Ammon's horn (tissue), 1 donor: Measurements from ENCODE around the gene DCDC2B.

Experiments used
- DNase-seq: peaks from one replicate; pipeline ENCODE4 v3.0.0-alpha.2; 2016; ENCODE audit warnings: low spot score

Gene DCDC2B

DNA sequence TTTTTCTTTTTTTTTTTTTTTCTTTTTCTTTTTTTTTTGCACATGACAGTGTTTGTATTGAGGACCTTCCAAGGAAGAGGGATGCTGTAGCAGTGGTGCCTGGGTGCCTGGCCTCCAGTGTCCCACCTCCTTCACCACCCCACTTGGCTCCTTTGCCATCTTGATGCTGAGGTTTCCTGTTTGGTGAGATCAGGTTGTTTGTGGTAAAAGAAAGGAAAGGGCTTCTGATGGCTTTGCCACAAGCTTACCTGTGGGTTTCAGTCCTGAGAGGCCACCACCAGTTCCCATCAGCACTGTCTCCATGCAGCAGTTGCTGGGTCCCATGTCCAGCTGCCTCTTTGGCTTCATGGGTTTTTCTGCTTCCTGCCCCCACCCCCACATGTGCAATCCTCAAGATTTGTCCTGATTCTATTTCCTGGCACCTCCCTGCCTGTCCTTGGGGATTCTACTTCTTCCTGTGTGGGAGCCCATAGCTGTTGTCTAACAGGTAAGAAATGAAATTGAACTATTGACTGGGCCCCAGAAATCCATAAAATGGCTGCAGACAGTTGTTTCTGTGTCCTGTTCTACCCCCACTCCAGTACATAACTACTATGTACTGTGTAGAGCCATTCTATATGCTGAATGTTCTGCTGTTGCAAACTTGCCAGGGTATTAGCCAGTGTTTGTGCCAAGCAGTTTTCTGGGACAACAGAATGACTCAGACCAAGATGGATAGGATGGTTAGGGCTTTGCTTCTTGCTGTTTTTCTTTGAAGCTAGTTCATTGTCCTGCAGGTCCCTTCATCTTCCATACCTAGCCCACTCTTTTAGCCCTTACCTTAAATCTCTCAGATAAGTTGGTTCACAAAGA is 12.7 kb upstream of the DCDC2B start:
- DNase-seq = no peak

DNA sequence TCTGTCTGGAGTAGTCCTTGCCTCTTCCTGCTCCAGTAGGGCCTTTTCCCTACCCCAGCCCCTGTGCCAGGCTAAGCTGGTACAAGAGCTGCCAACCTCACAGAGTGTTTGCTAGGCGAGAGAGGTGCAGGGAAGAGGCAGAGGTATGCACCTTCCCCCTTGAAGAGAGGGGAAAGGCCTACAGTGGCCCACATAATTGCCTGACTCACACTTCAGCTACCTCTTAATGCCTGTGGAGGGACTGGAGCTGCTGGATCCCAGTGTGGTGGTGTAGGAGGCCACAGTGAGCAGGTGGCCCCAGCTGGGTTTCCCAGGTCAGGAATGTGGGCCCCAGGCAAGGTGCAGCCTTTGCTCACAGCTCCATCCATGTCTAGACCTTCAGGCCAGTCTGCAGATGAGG is 11.8 kb upstream of the DCDC2B start:
- no peak for DNase-seq

DNA sequence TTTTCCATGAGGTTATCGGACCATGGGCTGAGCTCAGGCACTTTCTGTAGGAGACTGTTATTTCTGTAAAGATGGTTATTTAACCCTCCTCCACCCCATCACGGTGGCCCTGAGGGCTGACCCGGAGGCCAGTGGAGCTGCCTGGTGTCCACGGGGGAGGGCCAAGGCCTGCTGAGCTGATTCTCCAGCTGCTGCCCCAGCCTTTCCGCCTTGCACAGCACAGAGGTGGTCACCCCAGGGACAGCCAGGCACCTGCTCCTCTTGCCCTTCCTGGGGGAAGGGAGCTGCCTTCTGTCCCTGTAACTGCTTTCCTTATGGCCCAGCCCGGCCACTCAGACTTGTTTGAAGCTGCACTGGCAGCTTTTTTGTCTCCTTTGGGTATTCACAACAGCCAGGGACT is 11.1 kb upstream of the DCDC2B start:
- no peak for DNase-seq

DNA sequence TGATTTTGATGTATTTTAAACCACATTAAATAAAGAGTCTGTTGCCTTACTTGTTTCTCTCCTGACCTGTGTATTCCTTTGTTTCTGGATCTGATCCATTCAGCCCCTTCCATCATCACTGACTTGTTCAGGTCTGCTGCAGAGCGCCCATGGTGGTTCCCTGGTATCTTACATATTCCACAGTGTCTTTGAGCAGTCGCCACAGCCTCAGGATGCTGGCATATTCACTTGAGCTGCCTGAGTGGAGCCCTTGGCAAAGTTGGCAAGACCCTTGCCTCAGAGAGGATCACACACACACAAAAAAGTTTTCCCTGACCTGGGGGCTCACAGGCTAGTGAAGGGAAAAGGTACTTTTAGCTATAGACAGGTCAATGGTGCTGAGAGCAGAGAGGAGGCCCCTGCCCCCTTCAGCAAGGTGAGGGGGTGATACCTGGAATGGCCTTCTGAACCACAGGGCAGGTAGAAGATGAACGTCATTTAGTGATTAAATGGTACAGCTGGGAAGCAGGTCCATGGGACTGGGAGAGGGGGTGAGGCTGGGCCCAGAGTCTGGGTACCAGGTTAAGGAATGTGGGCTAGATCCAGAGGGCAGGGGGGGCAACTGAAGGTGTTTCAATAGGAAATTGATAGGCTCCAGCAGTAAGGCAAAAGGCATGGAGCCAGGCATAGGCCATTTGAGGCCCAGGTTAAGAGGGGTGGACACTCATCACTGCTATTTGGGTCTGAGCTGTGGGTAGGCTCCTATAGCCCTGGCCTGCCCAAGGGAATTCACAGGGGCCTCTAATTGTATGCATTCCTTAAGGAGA is 10.4 kb upstream of the DCDC2B start:
- no peak for DNase-seq

DNA sequence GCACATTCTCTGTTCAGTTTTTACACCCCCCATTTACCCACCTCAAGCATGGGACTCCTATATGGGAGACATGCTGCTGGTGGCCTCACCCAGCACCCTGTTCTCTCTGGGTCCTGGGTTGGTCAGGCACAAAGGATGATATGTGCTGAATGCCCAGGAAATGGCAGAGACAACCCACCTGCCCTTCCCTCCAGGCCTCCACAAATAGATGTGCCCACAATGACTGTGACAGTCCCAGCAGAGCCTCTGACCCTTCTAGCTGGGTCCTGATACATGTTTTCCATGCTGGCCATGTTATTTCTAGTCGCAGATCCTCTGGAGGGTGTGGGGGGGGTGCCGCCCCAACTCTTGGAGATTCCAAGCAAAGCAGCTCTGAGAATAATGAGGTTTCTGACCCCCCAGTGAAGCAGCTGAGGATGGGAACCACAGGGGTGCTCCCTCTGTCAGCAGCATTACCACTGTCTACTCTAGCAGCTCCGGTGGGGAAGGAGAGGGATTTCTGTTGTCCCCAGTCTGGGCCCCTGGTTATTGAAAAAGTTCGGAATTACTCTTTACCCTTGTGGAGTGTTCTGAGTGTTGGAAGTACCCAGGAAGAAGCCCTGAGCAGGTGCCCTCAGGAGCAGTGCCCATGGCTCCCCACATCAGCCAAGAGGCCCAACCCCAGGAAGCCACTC is 9.7 kb upstream of the DCDC2B start:
- DNase-seq = no peak

DNA sequence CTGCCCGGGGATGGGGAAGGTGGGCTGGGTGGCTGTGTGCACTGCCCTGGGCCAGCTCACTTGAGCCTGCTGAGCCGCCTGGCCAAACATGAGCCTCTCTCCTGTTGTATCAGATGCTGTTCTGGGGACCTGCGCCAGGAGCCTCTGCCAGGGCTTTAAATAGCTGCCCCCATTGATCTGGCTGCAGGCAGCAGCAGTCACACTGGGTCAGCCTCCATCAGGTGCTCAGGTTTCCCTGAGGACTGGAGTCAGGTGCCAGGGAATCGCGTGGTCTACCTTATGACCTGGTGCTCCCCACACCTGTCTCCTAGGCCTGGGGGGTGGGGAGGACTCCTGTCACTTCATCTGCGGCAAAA is 9.2 kb upstream of the DCDC2B start:
- DNase-seq = peak; percentile 49

DNA sequence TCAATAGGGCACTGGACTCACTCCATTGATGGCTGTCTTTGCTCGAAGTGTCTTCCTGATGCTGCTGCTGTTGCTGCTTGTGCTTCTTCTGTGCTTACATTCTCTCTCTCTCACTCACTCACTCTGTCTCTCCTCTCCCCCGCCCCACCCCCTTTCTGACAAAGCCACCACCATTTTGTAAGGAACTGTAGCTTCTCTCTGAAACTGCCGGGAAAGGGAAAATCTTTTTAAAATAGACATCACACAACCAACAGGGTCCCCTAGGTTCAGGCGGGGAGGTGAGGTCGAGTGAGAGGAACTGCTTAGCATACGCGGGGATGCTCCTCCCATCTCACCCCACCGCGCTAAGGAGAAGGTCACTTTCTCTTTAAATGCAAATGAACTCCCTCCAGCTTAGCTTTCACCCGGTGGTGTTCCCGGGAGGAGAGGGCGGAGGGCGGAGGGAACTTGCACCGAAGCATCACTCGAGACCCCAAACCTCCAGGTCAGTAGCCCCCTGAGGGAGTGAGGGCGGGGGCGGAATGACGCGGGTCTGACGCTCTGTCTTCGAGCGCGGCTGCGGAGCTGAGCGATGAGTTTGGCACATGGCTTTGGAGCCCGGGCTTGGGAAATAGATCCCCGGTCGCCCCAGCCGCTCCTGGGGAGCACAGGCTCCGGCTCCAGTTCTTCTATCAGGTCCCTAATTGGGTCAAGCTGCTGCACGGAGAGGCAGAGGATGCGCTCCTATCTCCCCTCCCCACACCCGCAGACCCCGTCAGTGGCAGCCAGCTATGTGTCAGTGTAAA is 8.5 kb upstream of the DCDC2B start, which contains the start of gene CCDC28B:
Gene CCDC28B (plus strand): TSS at position 370 of the 785 bp plus-strand sequence. CDS start 1,341 bp downstream, outside the sequence.
- peak; percentile 76 for DNase-seq

DNA sequence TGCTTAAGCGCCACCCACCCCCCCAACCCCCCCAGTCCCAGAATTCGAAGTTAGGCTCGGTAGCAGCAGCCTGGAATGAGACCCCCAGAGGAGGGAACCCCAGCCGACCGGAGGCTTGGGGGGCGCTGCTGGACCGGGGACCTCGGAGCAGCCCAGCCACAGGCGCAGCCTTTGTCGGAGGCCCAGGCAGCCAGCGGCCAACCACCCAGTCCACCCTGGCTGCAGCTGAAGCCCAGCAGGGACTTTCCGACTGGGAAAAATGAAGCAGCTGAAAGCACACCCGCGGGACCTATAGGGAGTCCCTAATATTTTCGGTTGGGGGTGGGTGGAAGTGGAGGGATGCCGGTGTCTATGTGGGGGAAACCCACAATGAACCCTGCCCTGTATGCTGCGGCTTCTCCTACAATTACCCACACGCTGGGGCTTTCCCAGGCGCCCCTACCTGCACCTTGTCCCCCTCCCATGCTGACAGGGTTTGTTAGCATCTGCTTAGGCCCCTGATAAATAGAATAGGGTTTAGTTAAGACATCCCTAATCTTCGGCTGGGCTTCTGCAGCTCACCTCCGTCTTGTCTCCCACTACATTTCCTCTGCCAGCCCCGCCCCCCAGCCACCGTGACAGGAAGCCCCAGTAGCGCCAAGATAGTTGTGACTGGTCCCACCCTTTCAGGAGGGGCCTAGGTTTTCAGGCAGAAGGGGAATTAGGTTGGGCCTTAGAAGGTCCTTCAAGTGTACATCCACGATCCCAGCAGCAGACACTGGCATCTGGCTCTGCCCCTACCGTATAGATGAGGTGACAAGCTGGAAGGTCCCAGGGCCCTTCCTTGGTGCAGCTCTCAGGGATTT is 7.7 kb upstream of the DCDC2B start:
- DNase-seq = peak; percentile 54

DNA sequence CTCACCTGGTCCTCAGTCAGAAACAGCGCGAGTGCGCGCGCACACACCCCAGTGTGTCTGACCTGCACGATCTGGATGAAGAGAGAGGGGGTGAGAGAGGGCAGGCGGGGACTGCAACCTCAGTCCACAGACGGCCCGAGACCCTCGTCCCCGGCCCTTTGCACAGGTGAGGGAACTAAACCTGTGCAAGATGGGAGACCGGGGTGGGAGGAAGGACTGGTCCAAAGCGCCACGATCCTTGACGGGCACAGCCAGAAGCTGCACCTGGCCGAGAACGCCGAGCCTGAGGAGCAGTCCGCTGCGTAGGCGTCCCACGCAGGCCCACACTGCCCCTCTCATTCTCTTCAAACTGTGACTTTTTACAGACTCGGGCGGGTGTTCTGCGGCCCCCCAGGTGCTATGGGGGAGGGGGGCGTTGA is 3.9 kb upstream of the DCDC2B start:
- DNase-seq = no peak

DNA sequence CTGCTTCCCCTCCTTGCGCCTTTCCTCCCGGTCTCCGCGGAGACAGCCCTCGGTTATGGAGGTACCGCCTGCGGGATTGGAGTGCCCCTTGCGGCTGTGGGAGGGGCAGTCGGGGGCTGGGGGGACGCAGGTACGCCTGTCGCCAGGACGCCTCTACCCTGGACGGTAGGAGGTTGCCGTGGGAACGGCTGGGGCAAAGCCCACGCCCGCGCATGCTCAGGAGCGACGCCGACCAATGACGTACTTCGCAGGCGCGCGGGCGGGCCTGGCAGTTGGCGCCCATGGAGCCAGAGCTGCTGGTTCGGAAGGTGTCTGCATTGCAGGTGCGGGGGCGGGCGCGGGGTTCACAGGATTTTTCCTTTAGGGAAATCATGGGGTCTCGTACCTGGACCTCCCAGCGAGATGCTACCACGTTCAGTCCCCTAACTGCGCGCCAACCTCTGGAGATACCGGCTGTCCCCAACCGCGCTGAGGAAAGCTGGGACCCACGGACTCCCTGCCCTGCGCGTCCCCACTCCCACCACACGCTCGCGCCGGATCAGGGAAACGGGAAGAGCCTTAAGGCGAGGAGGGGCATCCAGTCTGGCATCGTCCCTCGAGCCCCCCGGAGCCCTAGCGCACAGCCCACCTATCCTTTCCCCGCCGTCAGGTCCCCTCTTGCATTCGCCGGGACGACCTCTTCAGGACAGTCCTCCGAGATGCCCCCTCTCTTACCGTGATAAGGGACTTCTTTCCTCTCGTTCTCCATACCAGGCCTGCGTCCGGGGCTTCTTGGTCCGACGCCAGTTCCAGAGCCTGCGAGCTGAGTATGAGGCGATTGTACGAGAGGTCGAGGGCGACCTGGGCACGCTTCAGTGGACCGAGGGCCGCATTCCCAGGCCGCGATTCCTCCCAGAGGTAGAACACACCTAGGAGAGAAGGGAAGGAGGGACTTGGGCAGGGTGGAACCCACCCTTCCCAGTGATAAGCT is 3.2 kb upstream of the DCDC2B start, which contains the start of gene IQCC:
Gene IQCC (plus strand): TSS at position 271 of the 970 bp plus-strand sequence. CDS start 11 bp downstream, at position 282.
- DNase-seq = peak; percentile 93

DNA sequence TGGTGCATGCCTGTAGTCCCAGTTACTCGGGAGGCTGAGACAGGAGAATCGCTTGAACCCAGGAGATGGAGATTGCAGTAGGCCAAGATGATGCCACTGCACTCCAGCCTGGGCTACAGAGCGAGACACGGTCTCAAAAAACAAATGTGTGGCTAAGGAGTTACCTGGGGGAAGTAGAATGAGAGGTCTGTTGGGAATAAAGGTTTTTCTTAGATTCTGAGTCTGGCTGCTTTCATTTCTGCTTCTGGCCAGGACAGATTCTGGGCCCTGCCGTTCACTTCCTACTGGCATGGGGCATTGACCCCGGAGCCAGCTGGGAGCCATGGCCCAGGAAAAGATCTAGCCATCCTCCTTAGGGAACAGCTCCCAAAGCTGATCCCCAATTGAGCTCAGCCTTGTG is 420 bp upstream of the DCDC2B start:
- no peak for DNase-seq

DNA sequence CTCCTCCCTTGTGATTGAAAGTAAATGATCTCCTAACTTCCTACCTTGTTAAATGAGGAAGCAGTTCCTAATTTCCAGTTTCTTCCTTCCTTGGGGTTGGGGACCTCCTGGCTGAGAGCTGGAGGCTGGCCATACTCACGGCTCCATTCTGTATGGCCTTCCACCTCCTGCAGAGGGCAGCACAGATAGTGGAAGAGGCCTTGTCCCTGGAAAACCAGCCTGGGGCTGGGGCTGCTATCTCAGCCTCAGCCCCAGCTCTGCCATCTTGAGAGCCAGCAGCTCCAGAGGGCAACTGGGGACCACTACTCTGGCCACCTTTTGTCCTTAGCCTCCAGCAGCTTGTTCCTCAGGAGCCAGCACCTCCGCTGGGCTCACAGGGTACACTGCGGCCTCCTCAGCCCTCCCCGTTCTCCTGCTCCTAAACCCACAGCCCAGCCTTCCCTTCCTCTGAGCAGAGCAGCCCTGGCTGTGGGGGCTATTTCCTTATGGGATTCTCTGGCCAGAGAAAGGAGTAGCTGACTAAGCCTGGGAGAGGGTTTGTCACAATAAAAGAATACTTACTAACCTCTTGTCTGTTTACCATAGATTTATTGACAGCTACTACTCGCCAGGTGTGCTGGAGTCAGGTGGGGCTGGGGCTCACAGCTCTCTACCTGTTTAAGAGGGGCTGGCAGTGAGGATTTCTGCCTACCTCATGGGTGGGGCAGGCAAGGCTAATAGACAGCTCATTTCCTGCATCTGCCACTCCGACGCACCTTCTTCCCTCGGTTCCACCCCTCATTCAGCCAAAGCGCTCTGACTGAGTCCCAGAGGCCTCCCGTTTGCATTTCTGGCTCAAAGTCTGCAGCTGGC is 7.0 kb downstream of the DCDC2B start:
- peak; percentile 73 for DNase-seq

DNA sequence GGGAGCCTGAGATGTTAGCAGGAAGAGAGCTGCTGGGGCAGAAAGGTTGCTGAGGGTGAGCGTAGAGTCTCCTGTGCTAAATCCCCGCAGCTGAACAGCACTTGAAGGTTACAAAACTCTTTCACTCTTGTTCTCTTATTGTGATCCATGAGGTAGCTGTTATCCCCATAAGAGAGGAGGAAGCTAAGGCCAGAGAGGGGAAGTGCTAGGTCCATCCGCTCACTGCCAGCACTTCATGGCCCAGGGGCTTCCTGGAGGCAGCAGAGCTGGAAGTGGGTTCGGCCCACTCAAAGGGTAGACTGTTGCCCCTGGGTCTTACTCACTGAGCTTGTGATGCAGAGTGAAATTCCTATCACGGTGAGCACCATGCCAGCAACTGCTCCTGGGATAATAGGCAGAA is 7.7 kb downstream of the DCDC2B start:
- DNase-seq = no peak

DNA sequence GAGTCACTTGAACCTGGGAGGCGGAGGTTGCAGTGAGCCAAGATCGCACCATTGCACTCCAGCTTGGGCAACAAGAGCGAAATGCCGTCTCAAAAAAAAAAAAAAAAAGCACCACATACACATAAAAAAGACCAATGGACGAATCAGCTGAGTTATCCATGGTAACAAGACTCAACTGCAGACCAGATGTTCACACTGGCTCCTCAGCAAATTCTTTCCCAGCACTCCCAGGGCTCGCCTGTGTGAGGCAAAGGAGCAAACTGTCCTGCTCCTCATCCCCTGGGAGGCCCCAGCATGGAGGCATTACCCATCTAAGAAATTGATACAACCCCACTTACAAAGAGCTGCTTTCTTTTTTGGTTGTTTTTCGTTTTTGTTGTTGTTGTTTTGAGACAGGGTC is 10.1 kb downstream of the DCDC2B start:
- no peak for DNase-seq

DNA sequence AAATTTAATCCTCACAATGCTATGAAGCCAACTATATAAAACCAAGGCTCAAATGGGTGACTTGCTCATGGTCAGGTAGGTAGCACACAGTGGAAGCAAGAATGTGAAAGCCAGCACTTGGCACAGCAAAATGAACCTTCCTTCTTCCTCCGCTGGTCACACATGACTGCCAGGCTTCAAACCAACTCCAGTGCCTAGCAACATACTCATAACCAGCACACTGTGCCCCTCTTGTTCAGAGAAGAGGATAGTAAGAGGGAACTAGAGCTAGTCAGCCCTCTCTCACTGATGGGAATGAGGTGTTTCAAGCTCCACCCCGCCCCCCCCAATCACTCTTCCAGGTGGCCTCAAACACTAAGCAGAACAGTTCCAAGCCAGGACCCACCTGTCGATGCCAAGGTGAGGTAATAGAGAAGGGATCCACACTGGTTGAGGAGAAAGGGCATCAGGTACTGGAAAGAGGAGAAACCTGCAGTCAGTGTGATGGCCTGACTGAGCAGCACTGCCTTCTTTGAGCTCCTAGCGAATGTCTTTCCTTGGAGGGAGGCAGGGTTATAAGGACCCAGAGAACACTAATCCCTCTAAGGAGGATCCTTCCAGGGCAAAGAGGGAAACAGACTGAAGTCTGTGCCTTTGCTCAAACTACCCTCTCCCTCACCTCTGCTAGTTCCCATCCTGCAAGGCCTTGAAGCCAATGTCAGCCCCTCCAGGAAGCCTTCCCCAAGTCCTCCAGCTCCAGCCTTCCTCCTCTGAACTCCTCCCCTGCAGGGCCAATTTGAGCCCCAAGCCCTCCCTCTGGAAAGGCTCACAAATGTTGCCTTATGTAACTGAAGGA is 12.1 kb downstream of the DCDC2B start:
- no peak for DNase-seq

DNA sequence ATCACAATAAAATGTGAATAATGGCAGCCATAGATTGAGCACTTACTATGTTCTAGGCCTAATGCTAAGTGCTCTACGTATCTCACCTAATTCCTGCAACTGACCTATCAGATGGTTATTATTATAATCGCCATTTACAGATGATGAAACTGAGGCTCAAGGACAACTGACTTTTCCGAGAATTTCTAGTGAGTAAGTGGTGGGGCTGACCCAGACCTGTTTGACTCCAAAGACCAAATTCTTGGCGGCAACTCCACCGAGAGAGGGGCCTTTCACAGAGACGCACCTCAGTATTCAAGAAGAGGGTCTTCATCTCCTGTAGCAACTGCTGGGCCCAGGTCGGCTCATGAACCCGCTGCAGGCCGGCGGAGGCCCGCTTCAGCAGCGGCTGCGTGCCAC is 12.7 kb downstream of the DCDC2B start:
- DNase-seq = no peak

DNA sequence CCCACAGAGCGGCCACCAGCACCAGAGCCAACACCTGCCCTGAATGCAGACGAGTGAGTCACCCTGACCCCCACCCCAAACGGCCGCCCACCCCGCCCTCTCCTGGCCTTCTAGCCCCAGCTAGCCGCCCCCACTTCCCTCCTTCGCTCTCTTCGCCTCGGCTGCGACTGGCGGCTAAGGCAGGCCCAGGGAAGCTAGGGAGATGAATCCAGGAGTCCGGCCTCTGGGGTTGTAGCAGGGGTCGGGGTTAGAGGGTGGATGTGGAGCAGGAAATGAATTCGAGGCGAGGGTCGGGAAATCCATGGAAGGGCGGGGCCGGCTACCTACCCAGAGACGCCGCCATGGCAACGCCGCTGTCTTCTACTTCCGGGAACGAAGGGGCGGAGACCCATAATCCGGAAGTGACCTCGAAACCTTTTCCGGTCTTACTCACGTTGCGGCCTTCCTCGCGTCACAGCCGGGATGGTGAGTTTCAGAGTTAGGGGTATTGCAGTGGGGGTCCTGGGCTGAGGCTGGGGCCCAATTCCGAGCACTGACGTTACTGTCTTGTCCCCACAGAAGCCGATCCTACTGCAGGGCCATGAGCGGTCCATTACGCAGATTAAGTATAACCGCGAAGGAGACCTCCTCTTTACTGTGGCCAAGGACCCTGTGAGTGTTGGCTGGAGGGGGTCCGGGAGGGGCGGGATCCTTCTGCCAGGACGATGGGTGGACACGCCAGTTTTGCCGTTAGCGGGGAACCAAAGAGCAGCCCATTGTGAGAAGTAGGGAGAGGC is 13.3 kb downstream of the DCDC2B start, which contains the start of the genes EIF3I and TMEM234:
Gene EIF3I (plus strand): TSS at position 428 of the 776 bp plus-strand sequence. CDS start 35 bp downstream, at position 463.
Gene TMEM234 (minus strand): TSS at position 374 of the 776 bp plus-strand sequence. CDS start 31 bp downstream, at position 343.
- DNase-seq = peak; percentile 97
